Measurements from ENCODE around the gene MPST.
"Not testable (repeated sequence)": the region's sequence is repeated elsewhere in the genome, so short reads cannot be mapped to it uniquely, and the experiment has no call there.

Gene MPST

DNA sequence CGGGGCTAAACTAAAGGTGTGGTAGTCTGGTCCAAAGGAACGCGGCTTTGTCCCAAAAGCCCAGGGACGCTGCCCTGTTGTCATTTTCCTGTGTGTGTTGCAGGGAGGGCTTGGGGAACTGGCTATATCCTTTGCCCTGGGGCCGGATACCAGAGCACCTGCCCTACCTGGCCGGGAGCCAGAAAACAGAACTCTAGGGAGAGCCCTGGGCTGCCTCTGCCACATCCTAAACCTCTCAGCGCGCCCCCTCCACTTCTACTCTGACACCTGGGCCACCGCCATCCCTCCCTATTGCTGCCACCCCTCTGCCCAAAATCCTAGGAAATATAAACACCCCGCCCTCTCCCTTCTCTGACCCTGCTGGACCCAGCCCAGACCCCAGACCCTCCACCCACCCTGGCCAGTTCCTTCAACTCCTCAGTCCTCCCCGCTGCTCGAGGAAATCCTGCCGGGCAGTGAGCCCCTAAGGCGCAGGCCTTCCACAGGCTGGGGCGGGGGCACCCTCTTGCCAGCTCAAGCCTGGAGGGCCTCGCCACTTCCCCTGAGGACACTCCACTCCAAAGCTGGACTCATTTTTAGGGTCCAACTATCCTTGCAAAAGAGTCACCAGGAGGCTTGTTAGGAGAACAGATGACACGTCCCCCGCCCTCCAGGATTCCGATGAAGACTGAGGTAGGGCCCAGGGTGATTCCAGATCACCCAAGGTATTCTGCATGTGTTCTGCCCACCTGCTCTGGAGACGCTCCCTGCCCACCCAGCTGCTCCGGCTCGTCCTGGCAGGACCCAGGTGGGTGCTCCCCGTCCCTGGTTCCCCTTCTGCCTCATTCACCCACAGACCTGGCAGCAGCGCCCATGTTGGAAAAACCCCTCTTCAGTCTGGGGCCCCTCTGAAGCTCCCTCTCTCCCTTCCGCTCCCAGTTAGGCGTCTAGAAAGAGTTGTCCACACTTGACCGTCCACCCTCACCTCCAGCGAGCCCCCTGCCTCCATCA lies 44.2 kb downstream of the MPST start:
- DNase-seq, result no peak

DNA sequence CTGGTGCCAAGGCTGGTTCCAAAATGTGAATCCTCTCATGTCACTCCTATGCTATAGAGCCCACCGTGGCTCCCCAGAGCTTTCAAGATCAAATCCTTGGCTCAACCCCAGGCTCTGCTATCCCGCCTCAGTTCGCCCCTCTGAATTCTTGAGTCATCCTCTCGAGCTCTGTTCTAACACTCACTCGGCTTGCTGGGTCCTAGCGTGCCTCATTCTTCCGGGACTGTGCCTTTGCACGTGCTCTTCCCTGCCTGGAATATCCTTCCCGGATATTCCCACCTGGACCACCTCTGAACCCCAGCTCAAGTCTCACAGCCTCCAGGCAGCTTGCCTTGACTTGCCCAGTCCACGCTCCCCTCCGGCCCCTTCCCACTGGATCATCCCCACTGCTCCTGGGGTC lies 45.0 kb downstream of the MPST start:
- no peak for DNase-seq

DNA sequence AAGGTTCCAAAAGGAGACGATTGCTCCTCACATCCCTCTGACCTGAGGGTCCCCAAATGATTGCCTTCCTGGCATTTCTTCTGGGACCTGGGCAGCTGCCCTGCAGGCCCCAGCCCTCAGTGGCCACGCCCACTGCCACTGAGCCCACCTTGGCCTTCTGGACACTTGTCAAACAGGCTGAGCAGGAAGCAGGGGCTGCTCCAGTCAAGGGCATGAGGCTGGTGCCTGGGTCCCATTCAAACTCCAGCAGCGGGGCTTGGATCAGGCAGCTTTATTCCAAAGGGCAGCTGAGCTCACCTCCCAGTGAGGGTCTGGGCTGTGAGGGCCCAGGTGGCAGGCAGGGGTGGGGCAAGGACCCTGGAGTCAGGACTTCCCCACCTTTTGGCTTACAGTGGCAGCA lies 45.6 kb downstream of the MPST start:
- DNase-seq, result no peak

DNA sequence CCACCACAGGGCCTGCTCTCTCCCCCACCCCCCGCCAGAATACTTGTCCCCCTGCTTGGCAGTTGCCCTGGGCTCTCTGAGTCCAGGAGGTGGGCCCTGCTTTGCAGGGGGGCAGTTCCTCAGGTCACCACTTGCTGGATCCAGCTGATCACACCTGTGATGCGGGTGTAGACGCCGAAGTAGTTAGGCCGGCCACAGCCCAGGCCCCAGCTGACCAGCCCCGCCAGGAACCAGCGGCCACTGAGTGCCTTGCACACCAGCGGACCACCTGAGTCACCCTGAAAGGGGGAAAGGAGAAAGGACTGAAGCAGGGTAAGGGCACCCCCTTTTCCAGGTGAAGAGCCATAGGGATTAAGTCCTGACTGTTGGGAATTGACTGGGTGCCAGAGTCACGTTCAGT lies 46.4 kb downstream of the MPST start:
- DNase-seq, result no peak

DNA sequence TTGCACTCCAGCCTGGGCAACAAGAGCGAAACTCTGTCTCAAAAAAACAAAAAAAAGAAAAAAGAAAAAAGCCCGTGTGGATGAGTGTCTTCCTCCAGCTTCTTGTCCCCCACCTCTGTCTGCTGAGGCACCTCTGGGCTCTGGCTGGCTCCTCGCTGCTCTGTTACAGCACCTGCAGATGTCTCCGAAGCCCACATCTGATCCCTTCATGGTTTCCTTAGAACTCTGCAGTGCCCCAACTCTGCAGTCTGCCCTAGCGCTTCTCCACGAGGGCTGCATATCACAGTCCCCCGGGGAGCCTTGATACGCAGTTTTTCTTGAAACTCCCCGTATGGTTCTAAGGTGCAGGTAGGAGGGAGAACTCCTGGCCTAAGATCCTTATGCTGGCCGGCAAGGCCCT lies 47.9 kb downstream of the MPST start:
- DNase-seq, result no peak

DNA sequence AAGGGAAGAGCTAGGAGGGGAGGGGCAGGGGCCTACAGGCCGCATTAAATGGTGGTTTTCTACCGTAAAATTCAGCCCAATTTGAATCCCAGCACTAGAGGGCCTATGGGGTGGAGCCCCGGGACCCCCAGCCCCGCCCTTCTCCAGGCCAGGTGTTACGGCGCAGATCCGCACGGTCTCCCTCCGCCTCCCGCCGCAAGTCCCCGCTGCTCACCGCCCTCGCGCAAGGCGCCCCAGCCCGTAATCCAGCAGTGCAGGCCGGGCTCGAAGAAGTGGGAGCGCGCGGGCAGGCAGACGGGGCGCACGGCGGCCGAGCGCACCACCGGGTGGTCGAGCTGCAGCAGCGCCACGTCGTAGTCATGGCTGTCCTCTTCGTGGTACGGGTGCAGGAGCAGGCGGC lies 49.3 kb downstream of the MPST start:
- no peak for DNase-seq

DNA sequence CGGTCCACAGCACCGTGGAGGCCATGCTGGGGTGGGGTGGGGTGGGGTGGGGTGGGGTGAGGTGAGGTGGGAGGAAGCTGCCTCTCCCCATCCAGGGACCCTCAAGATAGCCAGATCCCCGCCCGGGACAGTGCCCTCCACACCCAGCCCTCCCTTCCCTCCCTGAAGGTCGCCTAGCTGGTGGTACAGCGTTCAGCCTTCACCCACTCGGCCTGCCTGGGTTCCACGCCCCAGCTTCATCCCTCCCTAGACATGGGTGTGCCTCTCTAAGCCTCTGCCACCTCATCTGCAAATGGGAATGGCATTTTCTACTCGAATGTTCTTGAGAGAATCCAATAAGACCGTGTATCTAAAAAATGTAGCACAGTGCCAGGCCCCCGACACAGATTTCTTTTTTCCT lies 49.8 kb downstream of the MPST start:
- no peak for DNase-seq

DNA sequence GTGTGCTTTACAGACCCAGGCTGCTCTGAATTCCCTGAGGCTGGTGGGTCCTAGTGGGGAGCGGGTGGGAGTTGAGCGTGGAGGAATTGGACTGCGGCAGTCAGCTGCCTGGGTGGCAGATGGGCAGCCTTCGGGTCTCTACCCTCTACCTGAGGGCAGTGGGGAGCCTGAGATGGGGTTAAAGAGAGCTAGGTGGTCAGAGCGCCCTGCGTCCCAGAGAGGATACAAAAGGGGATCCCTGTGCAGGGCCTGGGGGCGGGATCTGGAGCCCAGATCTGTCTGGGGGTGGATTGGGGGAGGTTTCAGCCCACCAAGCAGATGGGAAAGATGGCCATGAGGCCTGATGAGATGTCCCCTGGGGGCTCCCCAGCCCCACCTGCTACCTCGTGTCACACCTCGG lies 50.2 kb downstream of the MPST start:
- DNase-seq, result no peak

DNA sequence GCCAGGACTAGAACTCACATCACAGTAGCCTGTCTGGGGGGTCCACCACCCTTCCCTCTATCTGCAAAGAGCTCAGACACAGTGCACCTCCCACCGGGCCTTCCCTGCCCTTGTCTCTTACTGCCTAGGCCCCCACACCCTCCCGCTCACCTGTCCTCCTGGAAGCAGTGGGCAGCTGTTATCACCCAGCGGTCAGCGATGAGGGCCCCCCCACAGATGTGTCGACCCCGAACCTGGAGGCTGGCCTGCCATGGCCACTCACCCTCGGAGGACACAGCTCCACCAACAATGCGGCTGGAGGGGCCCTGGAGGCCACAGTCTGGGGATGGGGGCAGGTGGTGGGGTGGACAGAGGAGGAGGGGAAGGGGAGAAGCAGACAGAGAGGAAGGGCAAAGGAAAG lies 50.8 kb downstream of the MPST start:
- no peak for DNase-seq

DNA sequence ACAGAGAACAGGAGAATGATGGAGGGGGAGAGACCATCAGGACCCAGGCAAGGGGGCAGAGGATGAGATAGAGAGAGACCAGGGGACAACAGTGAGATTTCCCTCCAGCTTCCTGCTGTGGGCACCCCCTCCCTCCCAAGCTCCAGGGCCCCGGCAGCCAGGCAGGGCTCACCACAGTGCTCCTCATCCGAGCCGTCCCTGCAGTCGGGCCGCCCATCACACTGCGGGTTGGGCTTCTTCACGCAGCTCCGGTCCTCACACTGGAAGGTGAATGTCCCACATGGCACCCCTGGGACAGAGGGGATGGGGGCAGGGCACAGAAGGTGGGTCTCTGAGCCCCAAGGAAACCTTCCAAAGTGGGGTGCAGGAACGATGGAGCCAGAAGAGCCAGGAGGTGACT lies 51.2 kb downstream of the MPST start:
- DNase-seq, result no peak

DNA sequence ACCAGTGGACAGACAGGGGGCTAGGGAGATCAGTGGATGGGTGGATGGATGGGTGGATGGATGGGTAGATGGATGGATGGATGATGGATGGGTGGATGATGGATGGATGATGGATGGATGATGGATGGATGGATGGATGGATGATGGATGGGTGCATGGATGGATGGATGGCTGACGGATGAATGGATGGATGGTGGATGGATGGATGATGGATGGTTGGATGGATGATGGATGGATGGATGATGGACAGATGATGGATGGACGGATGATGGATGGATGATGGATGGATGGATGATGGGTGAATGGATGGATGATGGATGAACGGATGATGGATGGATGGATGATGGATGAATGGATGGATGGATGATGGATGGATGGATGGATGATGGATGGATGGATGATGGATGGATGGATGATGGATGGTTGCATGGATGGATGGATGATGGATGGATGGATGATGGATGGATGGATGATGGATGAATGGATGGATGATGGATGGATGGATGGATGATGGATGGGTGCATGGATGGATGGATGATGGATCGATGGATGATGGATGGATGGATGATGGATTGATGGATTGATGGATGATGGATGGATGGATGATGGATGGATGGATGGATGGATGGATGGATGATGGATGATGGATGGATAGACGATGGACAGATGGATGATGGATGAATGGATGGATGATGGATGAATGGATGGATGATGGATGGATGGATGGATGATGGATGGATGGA lies 52.5 kb downstream of the MPST start:
- not testable (repeated sequence) for DNase-seq

DNA sequence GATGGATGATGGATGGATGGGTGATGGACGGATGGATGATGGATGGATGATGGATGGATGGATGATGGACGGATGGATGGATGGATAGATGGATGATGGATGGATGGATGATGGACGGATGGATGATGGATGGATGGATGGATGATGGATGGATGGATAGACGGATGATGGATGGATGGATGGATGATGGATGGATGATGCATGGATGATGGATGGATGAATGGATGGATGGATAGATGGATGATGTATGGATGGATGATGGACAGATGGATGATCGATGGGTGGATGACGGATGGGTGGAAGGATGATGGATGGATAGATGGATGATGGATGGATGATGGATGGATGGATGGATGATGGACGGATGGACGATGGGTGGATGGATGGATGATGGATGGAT lies 53.1 kb downstream of the MPST start:
- DNase-seq, result no peak

DNA sequence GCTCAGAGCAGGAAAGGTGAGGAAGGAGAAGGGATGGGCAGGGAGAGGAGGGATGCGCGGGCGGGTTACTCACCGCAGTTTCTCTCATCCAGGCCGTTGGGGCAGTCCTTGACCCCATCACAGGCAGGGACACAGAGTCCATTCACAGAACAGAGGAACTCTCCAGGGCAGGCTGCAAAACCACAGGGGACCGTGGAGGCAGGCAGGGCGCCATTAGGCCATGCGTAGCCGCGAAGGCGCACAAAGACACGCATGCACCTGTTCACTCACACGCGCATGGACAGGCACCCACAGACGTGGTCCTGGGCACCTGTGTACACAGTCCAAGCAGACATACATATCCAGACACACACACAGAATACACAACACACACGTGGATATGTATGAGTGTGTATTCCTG lies 55.0 kb downstream of the MPST start:
- no peak for DNase-seq

DNA sequence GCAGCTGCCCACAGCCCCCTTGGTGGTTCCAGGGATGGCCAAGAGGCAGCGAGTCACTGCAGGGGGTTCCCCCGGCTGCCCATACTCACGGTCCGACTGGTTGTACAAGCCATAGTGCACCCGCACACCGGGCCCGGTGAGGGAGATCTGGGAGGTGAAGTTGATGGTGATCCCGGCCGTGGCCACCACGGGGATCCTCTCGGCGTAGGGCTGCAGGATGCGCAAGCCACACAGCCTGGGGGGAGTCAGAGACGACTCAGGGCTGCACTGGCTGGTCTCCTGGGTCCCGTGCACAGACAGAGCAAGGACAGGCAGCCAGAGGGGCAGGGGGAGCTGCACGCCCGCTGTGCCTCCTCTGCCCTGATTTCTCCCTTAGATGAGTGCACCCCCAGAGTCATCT lies 55.5 kb downstream of the MPST start:
- no peak for DNase-seq

DNA sequence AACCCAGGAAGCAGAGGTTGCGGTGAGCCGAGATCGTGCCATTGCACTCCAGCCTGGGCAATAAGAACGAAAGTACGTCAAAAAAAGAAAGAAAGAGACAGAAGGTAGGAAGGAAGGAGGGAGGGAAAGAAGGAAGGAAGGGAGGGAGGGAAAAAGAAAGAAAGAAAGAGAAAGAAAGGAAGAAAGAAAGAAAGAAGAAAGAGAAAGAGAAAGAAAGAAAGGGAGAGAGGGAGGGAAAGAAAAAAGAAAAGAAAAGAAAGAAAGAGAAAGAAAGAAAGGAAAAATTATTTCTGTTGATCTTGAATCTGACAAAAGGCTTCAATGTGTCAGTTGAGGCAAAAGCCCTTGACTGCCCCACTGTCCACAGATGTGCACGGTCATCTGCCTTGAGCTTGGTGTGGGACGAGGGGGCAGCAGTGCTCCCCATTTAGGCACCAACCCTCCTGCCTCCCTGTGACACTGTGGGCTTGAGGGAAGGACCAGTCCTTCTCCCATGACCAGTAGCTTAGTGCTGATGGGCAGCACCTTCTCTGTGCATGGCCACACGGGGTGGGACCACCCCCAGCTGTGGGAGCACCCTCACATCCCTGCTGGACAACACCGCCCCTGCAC lies 56.4 kb downstream of the MPST start:
- DNase-seq, result no peak

DNA sequence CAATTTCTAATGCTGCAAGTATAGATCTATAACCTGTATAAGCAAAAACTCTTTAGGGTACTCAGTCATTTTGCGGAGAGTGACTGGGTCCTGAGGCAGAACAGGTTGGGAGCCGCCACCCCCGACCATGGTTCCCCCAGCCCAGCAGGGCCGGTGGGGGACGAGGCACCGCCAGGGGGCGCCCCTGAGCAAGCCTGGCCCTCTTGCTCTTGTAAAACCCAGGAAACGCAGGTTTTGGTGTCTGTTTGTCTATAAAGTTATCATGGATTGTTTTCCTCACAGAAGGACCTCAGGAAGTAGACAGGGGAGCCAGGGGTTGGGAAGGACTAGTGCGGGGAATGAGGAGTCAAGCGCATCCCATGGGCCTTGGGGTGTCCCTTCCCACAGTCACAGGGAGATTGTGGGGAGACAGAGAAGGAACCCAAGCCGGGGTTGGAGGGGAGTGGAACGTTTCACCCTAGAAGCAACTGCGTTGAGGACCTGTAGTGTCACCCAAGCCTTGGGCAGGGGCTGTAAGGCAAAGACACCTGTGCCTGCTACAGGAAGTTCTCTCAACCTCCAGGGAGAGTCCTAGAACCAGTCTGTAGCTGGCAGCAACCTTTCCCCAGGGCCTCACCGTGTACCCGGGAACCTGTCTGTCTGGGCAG lies 58.4 kb downstream of the MPST start:
- DNase-seq, result no peak

DNA sequence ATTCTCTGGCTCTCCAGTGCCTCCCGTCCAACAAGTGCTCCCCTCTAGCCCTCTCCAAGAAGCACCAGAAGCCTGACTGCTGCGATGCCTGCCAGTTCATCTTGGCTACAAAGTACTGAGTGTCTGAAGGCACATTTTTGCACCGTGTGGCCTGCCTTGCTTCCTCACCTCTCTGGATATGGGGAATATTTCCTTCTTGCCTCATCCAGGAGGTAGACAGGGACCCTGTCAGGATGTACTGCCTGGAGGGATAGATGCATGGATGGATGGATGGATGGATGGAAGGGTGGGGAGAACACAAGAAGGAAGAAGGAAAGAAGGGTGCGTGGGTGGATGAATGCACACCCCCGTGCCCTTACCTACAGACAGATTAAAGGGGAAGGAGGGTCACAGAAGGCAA lies 59.6 kb downstream of the MPST start:
- DNase-seq, result no peak
